Mammary epithelial cell (primary cell): ENCODE results near the gene DIRAS2.

Source experiments
- EZH2 ChIP-seq: IDR thresholded peaks from 2 replicates; pipeline ENCODE4 v1.6.1; 2012; ENCODE audit warnings: low read length, inconsistent platforms, borderline replicate concordance
- TF ChIP-seq, protein P1 (sequence below), 2 donors: IDR thresholded peaks in 1 of 2; conservative IDR thresholded peaks in 1 of 2; 2 replicates each; pipeline ENCODE4 v1.5.1; 2011 to 2012; ENCODE audit warnings: inconsistent platforms in 2 of 2, low read length in 2 of 2, mild to moderate bottlenecking in 2 of 2, control low read depth in 1 of 2, low read depth in 1 of 2; ENCODE audit not compliant: insufficient read depth in 1 of 2; ENCODE audit errors: extremely low read depth in 1 of 2

DNA sequence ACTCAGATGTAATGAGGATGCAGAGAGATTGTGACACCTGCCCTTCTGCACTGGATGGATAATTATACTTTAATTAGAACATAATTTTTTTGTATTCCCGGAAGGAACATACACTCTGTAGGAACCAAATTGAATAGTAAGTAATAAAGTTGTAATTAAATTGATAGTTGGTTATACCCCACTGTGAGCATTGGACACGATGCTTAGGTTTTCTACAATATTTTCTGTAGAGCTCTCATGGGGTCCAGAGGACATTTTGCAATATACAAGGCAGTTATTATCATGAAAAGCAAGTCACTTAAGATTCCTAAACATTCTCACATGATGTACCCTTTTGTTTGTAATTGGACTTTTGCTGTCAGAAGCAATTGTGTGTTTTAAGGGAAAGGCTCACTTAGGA lies 63.4 kb downstream of the DIRAS2 start:
- TF ChIP-seq, protein P1, sequence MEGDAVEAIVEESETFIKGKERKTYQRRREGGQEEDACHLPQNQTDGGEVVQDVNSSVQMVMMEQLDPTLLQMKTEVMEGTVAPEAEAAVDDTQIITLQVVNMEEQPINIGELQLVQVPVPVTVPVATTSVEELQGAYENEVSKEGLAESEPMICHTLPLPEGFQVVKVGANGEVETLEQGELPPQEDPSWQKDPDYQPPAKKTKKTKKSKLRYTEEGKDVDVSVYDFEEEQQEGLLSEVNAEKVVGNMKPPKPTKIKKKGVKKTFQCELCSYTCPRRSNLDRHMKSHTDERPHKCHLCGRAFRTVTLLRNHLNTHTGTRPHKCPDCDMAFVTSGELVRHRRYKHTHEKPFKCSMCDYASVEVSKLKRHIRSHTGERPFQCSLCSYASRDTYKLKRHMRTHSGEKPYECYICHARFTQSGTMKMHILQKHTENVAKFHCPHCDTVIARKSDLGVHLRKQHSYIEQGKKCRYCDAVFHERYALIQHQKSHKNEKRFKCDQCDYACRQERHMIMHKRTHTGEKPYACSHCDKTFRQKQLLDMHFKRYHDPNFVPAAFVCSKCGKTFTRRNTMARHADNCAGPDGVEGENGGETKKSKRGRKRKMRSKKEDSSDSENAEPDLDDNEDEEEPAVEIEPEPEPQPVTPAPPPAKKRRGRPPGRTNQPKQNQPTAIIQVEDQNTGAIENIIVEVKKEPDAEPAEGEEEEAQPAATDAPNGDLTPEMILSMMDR (conservative IDR thresholded peaks at IDR 0.05 in 1 of 2, IDR thresholded peaks at IDR 0.05 in 1 of 2; ENCODE audit: extremely low read depth in 1 of 2, insufficient read depth in 1 of 2, low read depth in 1 of 2, low read length in 2 of 2), result no peak
- TF ChIP-seq EZH2, result no peak
